Stomach (tissue), 4 donors: Measurements from ENCODE around the gene IGFN1.

ENCODE experiments used
- CTCF ChIP-seq, 7 experiments: fragments of 450-650 bp in 4 of 7; fragments of 200-600 bp in 3 of 7; sonication (generic) in 3 of 7; IDR thresholded peaks; one replicate each; pipeline ENCODE4 v1.5.1; 2016 to 2019; ENCODE audit warnings: antibody characterized with exemption in 7 of 7, control low read depth in 2 of 7, mild to moderate bottlenecking in 1 of 7
- POLR2A ChIP-seq, 4 donors: fragments of 450-650 bp; IDR thresholded peaks; one replicate each; pipeline ENCODE4 v1.6.1; 2016; ENCODE audit warnings: antibody characterized with exemption in 4 of 4, control low read depth in 2 of 4, mild to moderate bottlenecking in 1 of 4, moderate library complexity in 1 of 4
- POLR2AphosphoS5 ChIP-seq, 3 donors: sonication (generic); formaldehyde crosslinking; IDR thresholded peaks; one replicate each; pipeline ENCODE4 v1.6.1; 2016; ENCODE audit warnings: antibody characterized with exemption in 3 of 3

- TF ChIP-seq POLR2AphosphoS5 (IDR thresholded peaks at IDR 0.05) (no peak), CTCF (IDR thresholded peaks at IDR 0.05) (no peak), POLR2A (IDR thresholded peaks at IDR 0.05) (no peak)
Observed at GRCh38 chr1:201212461-201213055, 21.9 kb downstream of the IGFN1 start.
